GM19239 (cell line): ENCODE measurements around the gene CDC73.
"Not testable (repeated sequence)": the region's sequence is repeated elsewhere in the genome, so short reads cannot be mapped to it uniquely, and the experiment has no call there.

ENCODE experiments used
- DNase-seq: peaks from one replicate; pipeline ENCODE4 v3.0.0; 2011; ENCODE audit warnings: low spot score; ENCODE audit not compliant: insufficient read length
- FAIRE-seq: peaks from 2 replicates; lab custom pipeline; 2011; peaks lifted over from hg19 to GRCh38; lab: Jason Lieb, UNC

Gene CDC73

GRCh38 chr1:193270996-193271395, 149.2 kb downstream of the CDC73 start:
- FAIRE-seq (peak; percentile 61), DNase-seq (no peak)

- no peak for DNase-seq
- no peak for FAIRE-seq
Measured at GRCh38 chr1:193275773-193276172, 153.9 kb downstream of the CDC73 start.

GRCh38 chr1:193278968-193279367, 157.1 kb downstream of the CDC73 start:
- DNase-seq (no peak), FAIRE-seq (no peak)

- DNase-seq (no peak), FAIRE-seq (no peak)
Measured at GRCh38 chr1:193281894-193282293, 160.1 kb downstream of the CDC73 start.

- FAIRE-seq = no peak
- DNase-seq = no peak
Measured at GRCh38 chr1:193283016-193283415, 161.2 kb downstream of the CDC73 start.

GRCh38 chr1:193284219-193284618, 162.4 kb downstream of the CDC73 start:
- DNase-seq (no peak), FAIRE-seq (no peak)

GRCh38 chr1:193285641-193286040, 163.8 kb downstream of the CDC73 start:
- FAIRE-seq = no peak

GRCh38 chr1:193288548-193289080, 166.8 kb downstream of the CDC73 start:
- not testable (repeated sequence) for FAIRE-seq, DNase-seq

More at GRCh38 chr1:193285641-193286040, 163.8 kb downstream of the CDC73 start:
- no peak for DNase-seq

GRCh38 chr1:193293726-193294125, 171.9 kb downstream of the CDC73 start:
- no peak for FAIRE-seq
- DNase-seq = no peak

- no peak for DNase-seq
- FAIRE-seq = no peak
Measured at GRCh38 chr1:193299038-193299437, 177.2 kb downstream of the CDC73 start.

GRCh38 chr1:193301746-193302145, 179.9 kb downstream of the CDC73 start:
- FAIRE-seq (no peak), DNase-seq (no peak)

- no peak for DNase-seq
- no peak for FAIRE-seq
Measured at GRCh38 chr1:193303849-193304248, 182.0 kb downstream of the CDC73 start.
